GM10248 (cell line): ENCODE data around the gene MTREX.

Experiments
- CTCF ChIA-PET: fragments of 300-600 bp; sonication (Branson Sonifier 250); formaldehyde crosslinking; extraction: SDS; loops from one replicate; lab custom pipeline; 2021; ENCODE audit warnings: antibody characterized with exemption; lab: Yijun Ruan, JAX
- POLR2A ChIA-PET: fragments of 350-650 bp; sonication (Branson Sonifier 250); formaldehyde crosslinking; extraction: SDS; loops from one replicate; lab custom pipeline; 2020; ENCODE audit warnings: antibody characterized with exemption; lab: Yijun Ruan, JAX
- DNase-seq: peaks from one replicate; pipeline ENCODE4 v3.0.0; 2012; ENCODE audit errors: extremely low spot score
- TF ChIP-seq, protein P1 (sequence below): IDR thresholded peaks from 2 replicates; pipeline ENCODE4 v1.5.1; 2012; ENCODE audit warnings: mild to moderate bottlenecking, low read depth; ENCODE audit errors: extremely low read depth, missing control alignments, control extremely low read depth

Gene MTREX

DNA sequence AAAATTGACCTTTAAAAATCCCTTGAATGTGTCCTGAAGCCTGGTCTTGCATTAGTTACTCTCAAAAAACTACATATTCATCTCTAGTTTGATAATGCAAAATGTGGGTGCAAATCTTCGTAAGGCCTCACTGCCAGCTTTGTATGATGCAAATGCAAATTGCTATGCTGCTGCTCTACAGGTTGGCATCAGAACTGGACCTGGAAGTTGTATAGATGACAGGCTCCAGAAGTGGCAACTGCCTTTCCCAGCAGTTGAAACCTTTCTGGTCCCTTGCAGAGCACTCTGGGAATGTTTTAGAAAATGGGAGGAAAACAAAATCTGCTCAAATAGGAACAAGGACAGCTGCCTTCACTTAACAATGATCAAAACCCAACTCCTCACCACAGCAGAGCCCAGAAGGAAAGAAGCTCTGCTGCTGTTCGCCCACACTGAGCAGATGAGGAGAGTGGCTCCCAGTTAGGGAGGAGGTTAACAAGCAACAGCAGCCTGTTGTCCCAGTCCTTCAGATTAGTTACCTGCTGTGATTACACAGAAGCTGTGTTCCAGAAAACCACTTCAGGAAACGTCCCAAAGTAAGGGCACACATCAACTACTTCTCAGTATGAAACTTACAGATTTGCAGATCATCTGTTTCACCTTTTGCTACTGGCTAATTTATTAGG lies 133.4 kb downstream of the MTREX start:
- TF ChIP-seq, protein P1, sequence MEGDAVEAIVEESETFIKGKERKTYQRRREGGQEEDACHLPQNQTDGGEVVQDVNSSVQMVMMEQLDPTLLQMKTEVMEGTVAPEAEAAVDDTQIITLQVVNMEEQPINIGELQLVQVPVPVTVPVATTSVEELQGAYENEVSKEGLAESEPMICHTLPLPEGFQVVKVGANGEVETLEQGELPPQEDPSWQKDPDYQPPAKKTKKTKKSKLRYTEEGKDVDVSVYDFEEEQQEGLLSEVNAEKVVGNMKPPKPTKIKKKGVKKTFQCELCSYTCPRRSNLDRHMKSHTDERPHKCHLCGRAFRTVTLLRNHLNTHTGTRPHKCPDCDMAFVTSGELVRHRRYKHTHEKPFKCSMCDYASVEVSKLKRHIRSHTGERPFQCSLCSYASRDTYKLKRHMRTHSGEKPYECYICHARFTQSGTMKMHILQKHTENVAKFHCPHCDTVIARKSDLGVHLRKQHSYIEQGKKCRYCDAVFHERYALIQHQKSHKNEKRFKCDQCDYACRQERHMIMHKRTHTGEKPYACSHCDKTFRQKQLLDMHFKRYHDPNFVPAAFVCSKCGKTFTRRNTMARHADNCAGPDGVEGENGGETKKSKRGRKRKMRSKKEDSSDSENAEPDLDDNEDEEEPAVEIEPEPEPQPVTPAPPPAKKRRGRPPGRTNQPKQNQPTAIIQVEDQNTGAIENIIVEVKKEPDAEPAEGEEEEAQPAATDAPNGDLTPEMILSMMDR = no peak
- POLR2A ChIA-PET = no interaction called here
- CTCF ChIA-PET = interaction anchor here (0.8 to 2.3 kb wide), 5 partner anchors 9 to 93 kb away, joined by 3 to 8 read pairs (median 3); partner anchors contain the start of gene PLPP1
- DNase-seq = no peak

- POLR2A ChIA-PET = no interaction called here
- CTCF ChIA-PET = no interaction called here
- no peak for DNase-seq
- TF ChIP-seq, protein P1 = no peak
These were observed 134.2 kb downstream of the MTREX start for GRCh38 chr5:55441954-55442353.

DNA sequence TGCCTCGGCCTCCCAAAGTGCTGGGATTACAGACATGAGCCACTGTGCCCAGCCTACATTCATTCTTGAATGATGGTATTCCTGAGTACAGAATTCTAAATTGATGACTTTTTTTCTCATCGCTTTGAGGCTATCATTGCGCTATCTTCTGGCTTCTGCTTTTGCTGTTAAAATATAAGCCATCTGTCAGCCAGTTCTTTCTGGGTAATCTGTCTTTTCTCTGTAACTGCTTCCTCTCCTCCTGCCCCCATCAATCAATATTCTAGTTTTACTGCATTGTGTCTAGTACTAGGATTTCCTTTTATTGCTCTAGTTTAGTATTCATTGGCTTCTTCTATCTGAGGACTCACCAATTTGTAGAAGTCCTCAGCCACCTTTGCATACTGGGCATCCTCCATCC lies 138.0 kb downstream of the MTREX start:
- ChIA-PET POLR2A (interaction anchor here (0.6 kb wide), 1 partner anchor 115 kb away, joined by 7 read pairs; no protein-coding TSS in a partner anchor), CTCF (interaction anchor here (1.6 kb wide), 1 partner anchor 20 kb away, joined by 3 read pairs; no protein-coding TSS in a partner anchor)
- no peak for DNase-seq
- TF ChIP-seq, protein P1 = no peak

GRCh38 chr5:55446640-55447351 lies 139.0 kb downstream of the MTREX start:
- ChIA-PET CTCF (interaction anchor here (1.6 kb wide), 1 partner anchor 19 kb away, joined by 3 read pairs; no protein-coding TSS in a partner anchor), POLR2A (no interaction called here)
- DNase-seq = no peak
- TF ChIP-seq, protein P1 = no peak

DNA sequence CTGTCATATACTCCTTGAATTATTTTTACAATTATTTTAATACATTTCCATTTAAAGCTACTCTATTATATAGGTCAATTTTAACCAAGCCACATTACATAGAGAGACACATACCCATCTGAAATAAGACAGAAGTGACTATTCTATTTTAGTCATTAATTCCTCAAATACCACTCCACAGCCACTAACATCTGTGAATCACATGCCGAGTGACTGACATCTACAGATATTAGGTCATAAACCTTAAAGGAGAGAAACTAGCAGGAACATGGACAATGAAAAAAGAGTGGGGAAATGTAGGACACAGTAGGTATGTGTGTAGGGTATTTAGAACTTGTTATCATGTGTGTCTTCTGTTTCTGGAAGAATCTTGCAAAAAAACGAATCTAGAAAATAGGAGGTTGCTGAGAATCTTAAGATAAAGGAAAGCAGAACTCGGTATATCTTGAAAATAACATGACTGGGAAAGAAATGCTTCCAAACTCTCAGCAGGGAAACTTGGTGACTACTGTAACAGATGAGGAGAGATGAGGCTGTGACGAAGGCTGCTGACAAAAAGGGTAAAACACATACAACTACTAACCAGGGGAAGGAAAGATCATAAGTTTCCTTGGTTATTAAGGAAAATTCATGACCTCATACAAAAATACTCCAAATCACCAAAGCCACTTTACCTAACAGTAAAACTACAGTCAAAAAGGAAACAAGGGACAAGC lies 142.4 kb downstream of the MTREX start:
- CTCF ChIA-PET = interaction anchor here (1.3 kb wide), 1 partner anchor 9 kb away, joined by 3 read pairs; no protein-coding TSS in a partner anchor
- no peak for DNase-seq
- POLR2A ChIA-PET = no interaction called here
- TF ChIP-seq, protein P1 = no peak

GRCh38 chr5:55451976-55452375 lies 144.2 kb downstream of the MTREX start:
- POLR2A ChIA-PET = no interaction called here
- DNase-seq = no peak
- CTCF ChIA-PET = no interaction called here
- TF ChIP-seq, protein P1 = no peak
